Fibroblast of lung (primary cell): ENCODE data around the gene SLC37A1. TPM values are rescaled to one million over a fixed set of nuclear protein-coding genes. Genes with fewer than 3 reads are reported as not detected.

ENCODE experiments used
- DNase-seq, 2 donors: peaks; one replicate each; pipeline versions ENCODE4 v3.0.0 to v3.0.0-alpha.2; 2010; ENCODE audit warnings: low read depth in 2 of 2
- H2AFZ ChIP-seq: 2 replicates; pipeline ENCODE4 v1.5.1; 2012; ENCODE audit warnings: low read length, control low read depth, inconsistent platforms
- H3K27ac ChIP-seq: 2 replicates; pipeline ENCODE4 v1.5.1; 2011; ENCODE audit warnings: low read length, control low read depth; ENCODE audit not compliant: insufficient read depth
- H3K27me3 ChIP-seq: 2 replicates; pipeline ENCODE4 v1.5.1; 2011; ENCODE audit warnings: mild to moderate bottlenecking, low read length; ENCODE audit not compliant: control insufficient read depth, insufficient read depth
- H3K36me3 ChIP-seq: 2 replicates; pipeline ENCODE4 v1.5.1; 2011; ENCODE audit warnings: low read length; ENCODE audit not compliant: control insufficient read depth, insufficient read depth
- H3K4me1 ChIP-seq: 2 replicates; pipeline ENCODE4 v1.5.1; 2011; ENCODE audit warnings: low read length; ENCODE audit not compliant: control insufficient read depth, insufficient read depth; ENCODE audit errors: extremely low read depth
- H3K4me2 ChIP-seq: 2 replicates; pipeline ENCODE4 v1.5.1; 2011; ENCODE audit warnings: low read length, control low read depth; ENCODE audit not compliant: insufficient read depth; ENCODE audit errors: extremely low read depth
- H3K4me3 ChIP-seq, 4 experiments: fragments of 200-600 bp in 1 of 4; sonication (generic) in 1 of 4; replicated peaks in 1 of 4; 2 replicates each; pipeline ENCODE4 v1.5.1; 2011 to 2016; ENCODE audit warnings: low read length in 4 of 4, low read depth in 3 of 4, mild to moderate bottlenecking in 3 of 4, control low read depth in 2 of 4, inconsistent platforms in 1 of 4, mixed read lengths in 1 of 4; ENCODE audit not compliant: insufficient read depth in 1 of 4; ENCODE audit errors: control extremely low read depth in 1 of 4
- H3K79me2 ChIP-seq: 2 replicates; pipeline ENCODE4 v1.5.1; 2012; ENCODE audit warnings: mild to moderate bottlenecking, low read length, inconsistent platforms; ENCODE audit not compliant: control insufficient read depth, insufficient read depth
- H3K9ac ChIP-seq: 2 replicates; pipeline ENCODE4 v1.5.1; 2011; ENCODE audit warnings: mild to moderate bottlenecking, low read length, control low read depth; ENCODE audit not compliant: insufficient read depth
- H3K9me3 ChIP-seq: 2 replicates; pipeline ENCODE4 v1.5.1; 2012; ENCODE audit warnings: low read depth, low read length; ENCODE audit not compliant: control insufficient read depth, insufficient read depth
- H4K20me1 ChIP-seq: 2 replicates; pipeline ENCODE4 v1.5.1; 2011; ENCODE audit warnings: low read length; ENCODE audit not compliant: control insufficient read depth, insufficient read depth; ENCODE audit errors: extremely low read depth
- EZH2 ChIP-seq: IDR thresholded peaks from 2 replicates; pipeline ENCODE4 v1.5.1; 2012; ENCODE audit warnings: low read length, control low read depth, mild to moderate bottlenecking; ENCODE audit errors: missing control alignments
- polyA plus RNA-seq, 2 donors: library from polyadenylated mRNA; depleted of rRNA in 1 of 2; stranded (reverse) in 1 of 2; unstranded in 1 of 2; fragments of >200 nt; gene quantifications; 2 replicates each; pipeline ENCODE4 v1.2.1, GENCODE V29; 2011 to 2012; ENCODE audit warnings: missing spikeins in 1 of 2
- total RNA-seq: library from RNA; depleted of rRNA; stranded (reverse); fragments of >200 nt; gene quantifications from 2 replicates; pipeline ENCODE4 v1.2.1, GENCODE V29; 2014
- TF ChIP-seq, protein P1 (sequence below), 2 donors: IDR thresholded peaks in 1 of 2; conservative IDR thresholded peaks in 1 of 2; 1 replicate in 1 of 2; 2 replicates in 1 of 2; pipeline ENCODE4 v1.5.1; 2011 to 2012; ENCODE audit warnings: low read length in 2 of 2, control low read depth in 1 of 2, inconsistent platforms in 1 of 2, low read depth in 1 of 2, mild to moderate bottlenecking in 1 of 2

SLC37A1 gene
- total and polyA plus RNA-seq, 2 donors (not counting 1 experiment from before 2014, with no cell fraction given) = 0.42 to 6.4 TPM

- no peaks in the 10 kb centered on the region for H3K79me2 ChIP-seq
- H3K27me3 ChIP-seq = no peaks in the 10 kb centered on the region
- TF ChIP-seq EZH2 = no peak
- TF ChIP-seq, protein P1, sequence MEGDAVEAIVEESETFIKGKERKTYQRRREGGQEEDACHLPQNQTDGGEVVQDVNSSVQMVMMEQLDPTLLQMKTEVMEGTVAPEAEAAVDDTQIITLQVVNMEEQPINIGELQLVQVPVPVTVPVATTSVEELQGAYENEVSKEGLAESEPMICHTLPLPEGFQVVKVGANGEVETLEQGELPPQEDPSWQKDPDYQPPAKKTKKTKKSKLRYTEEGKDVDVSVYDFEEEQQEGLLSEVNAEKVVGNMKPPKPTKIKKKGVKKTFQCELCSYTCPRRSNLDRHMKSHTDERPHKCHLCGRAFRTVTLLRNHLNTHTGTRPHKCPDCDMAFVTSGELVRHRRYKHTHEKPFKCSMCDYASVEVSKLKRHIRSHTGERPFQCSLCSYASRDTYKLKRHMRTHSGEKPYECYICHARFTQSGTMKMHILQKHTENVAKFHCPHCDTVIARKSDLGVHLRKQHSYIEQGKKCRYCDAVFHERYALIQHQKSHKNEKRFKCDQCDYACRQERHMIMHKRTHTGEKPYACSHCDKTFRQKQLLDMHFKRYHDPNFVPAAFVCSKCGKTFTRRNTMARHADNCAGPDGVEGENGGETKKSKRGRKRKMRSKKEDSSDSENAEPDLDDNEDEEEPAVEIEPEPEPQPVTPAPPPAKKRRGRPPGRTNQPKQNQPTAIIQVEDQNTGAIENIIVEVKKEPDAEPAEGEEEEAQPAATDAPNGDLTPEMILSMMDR (conservative IDR thresholded peaks at IDR 0.05 in 1 of 2, IDR thresholded peaks at IDR 0.05 in 1 of 2; ENCODE audit: low read depth in 1 of 2, low read length in 2 of 2) = no peak
- no peak overlapping the region for H3K4me2 ChIP-seq
- H3K9ac ChIP-seq = no peak overlapping the region
- H3K27ac ChIP-seq = no peak overlapping the region
- no peak overlapping the region for H2AFZ ChIP-seq
- H3K4me1 ChIP-seq = no peaks in the 10 kb centered on the region
- H3K9me3 ChIP-seq = no peaks in the 10 kb centered on the region
- no peaks in the 10 kb centered on the region for H4K20me1 ChIP-seq
- DNase-seq = no peak
- H3K36me3 ChIP-seq = no peaks in the 10 kb centered on the region
- no peak overlapping the region for H3K4me3 ChIP-seq
These were observed 43.8 kb downstream of the SLC37A1 start for GRCh38 chr21:42557420-42557819.

DNA sequence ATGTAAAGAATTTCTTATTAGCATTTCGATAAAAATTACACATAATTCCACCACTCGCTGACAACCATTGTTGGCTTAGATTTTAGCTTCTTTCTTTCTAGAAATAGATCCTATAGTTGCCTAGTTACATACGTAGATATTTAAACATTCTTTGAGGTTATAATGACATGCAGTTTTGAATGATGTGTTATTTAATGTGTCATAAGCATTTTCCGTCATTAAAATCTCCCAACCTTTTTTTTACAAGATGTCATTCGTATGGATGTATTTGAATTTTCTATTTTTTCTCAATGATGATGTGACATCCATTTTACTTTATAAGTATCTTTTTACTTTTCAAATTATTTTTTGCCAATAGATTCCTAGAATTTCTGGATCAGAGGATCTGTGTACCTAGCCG lies 44.7 kb downstream of the SLC37A1 start:
- H3K79me2 ChIP-seq = no peaks in the 10 kb centered on the region

GRCh38 chr21:42558846-42559245 lies 45.2 kb downstream of the SLC37A1 start:
- Histone ChIP-seq H3K9me3 (no peaks in the 10 kb centered on the region), H3K4me1 (no peaks in the 10 kb centered on the region), H3K79me2 (no peaks in the 10 kb centered on the region), H2AFZ (no peak overlapping the region), H3K9ac (no peak overlapping the region), H3K36me3 (no peaks in the 10 kb centered on the region), H3K4me3 (no peak overlapping the region), H3K27ac (no peak overlapping the region), H3K27me3 (no peaks in the 10 kb centered on the region), H3K4me2 (no peak overlapping the region), H4K20me1 (no peaks in the 10 kb centered on the region)
- DNase-seq = no peak
- TF ChIP-seq EZH2 = no peak
- TF ChIP-seq, protein P1 (conservative IDR thresholded peaks at IDR 0.05 in 1 of 2, IDR thresholded peaks at IDR 0.05 in 1 of 2; ENCODE audit: low read depth in 1 of 2, low read length in 2 of 2) = no peak

More for the DNA sequence above, 44.7 kb downstream of the SLC37A1 start:
- no peaks in the 10 kb centered on the region for H3K4me1 ChIP-seq
- TF ChIP-seq EZH2 = no peak
- TF ChIP-seq, protein P1 (conservative IDR thresholded peaks at IDR 0.05 in 1 of 2, IDR thresholded peaks at IDR 0.05 in 1 of 2; ENCODE audit: low read depth in 1 of 2, low read length in 2 of 2) = no peak
- no peak for DNase-seq
- no peaks in the 10 kb centered on the region for H4K20me1 ChIP-seq
- no peaks in the 10 kb centered on the region for H3K9me3 ChIP-seq
- H3K4me2 ChIP-seq = no peak overlapping the region
- H3K4me3 ChIP-seq = no peak overlapping the region
- H3K9ac ChIP-seq = no peak overlapping the region
- no peaks in the 10 kb centered on the region for H3K36me3 ChIP-seq
- H3K27ac ChIP-seq = no peak overlapping the region
- no peaks in the 10 kb centered on the region for H3K27me3 ChIP-seq
- H2AFZ ChIP-seq = no peak overlapping the region
